ENCODE results near the gene CARHSP1. TPM values are rescaled to one million over a fixed set of nuclear protein-coding genes. Genes with fewer than 3 reads are reported as not detected.

The CARHSP1 gene
- total and polyA plus RNA-seq, 2 of the 8 experiments (the other 6 are each of a cell fraction or from before 2014, with no cell fraction given) = 292 to 300 TPM

DNA sequence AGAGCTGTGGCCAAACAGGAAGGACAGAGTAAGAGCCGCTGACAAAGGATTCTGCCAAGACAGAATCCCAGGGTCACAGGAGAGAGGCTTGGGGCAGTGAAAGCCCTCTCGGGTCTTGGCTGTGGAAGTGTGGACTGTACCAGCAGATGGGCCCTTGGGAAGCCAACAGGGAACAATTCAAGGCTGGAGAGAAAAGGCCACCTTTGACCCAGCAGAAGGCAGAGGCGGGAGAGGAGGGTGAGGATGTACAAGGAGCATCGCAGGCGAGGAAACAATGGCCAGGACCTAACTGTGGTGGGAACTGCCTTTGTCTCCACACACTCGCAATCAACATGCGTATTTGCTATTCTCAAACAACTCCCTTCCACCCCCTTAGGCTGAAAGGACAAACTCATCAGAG is 15.7 kb downstream of the CARHSP1 start:
- Histone ChIP-seq H3K23me2 (ENCODE audit: low read depth, low read length) (no peaks in the 10 kb centered on the region), H3K36me3 (ENCODE audit: control insufficient read depth in 2 of 4, insufficient read depth in 4 of 4, low read length in 3 of 4) (peaks cover 30 to 91% (median 40%) of the 10 kb centered on the region in 4 experiments), H4K5ac (ENCODE audit: insufficient read length, low read depth, low read length) (no peak overlapping the region), H4K20me1 (replicated peaks in 1 of 2; ENCODE audit: control insufficient read depth in 1 of 2, insufficient read depth in 2 of 2, low read length in 2 of 2) (peaks cover 18 to 28% of the 10 kb centered on the region in 2 experiments), H2AK5ac (ENCODE audit: low read depth, low read length) (no peak overlapping the region), H3K79me1 (ENCODE audit: low read depth, low read length) (peaks cover 7% of the 10 kb centered on the region), H2BK15ac (ENCODE audit: low read length) (no peak overlapping the region), H3K4ac (replicated peaks; ENCODE audit: insufficient read length, low read depth, low read length) (no peak overlapping the region), H3K4me3 (ENCODE audit: extremely low read depth in 1 of 4, insufficient read depth in 2 of 4, low read depth in 3 of 4, low read length in 4 of 4) (no peak overlapping the region), H2BK120ac (replicated peaks; ENCODE audit: low read depth, low read length) (no peak overlapping the region), H3K56ac (replicated peaks; ENCODE audit: insufficient read length, low read depth, low read length) (no peak overlapping the region), H3K23ac (ENCODE audit: insufficient read length) (no peak overlapping the region), H3K27ac (ENCODE audit: low read depth, low read length) (no peak overlapping the region), H3K27me3 (replicated peaks in 1 of 4; ENCODE audit: control insufficient read depth in 3 of 4, extremely low read depth in 1 of 4, insufficient read depth in 3 of 4, low read length in 3 of 4) (no peaks in the 10 kb centered on the region), H3K4me2 (ENCODE audit: insufficient read depth in 1 of 2, low read depth in 2 of 2, low read length in 2 of 2) (no peak overlapping the region), H4K91ac (replicated peaks; ENCODE audit: insufficient read length, low read length) (no peak overlapping the region), H3K4me1 (replicated peaks in 1 of 4; ENCODE audit: control insufficient read depth in 3 of 4, insufficient read depth in 4 of 4, low read length in 3 of 4) (peaks cover 0 to 22% (median 8%) of the 10 kb centered on the region in 4 experiments; a peak in 6 of 7 replicates), H2AFZ (ENCODE audit: low read length) (no peak overlapping the region), H3K9me3 (ENCODE audit: insufficient read depth in 2 of 2, low read depth in 1 of 2, low read length in 1 of 2) (no peaks in the 10 kb centered on the region), H3K79me2 (ENCODE audit: control insufficient read depth in 1 of 2, insufficient read depth in 2 of 2, low read length in 2 of 2) (peaks cover 0 to 5% of the 10 kb centered on the region in 2 experiments; a peak in 1 of 4 replicates), H2BK20ac (ENCODE audit: low read length) (no peak overlapping the region), H2BK5ac (ENCODE audit: low read depth, low read length) (0 out of 2 replicates have a peak overlapping the region, but pooled peaks have one; percentile 26), H4K8ac (ENCODE audit: extremely low read depth, insufficient read depth, low read length) (no peak overlapping the region), H3K14ac (ENCODE audit: insufficient read length) (no peak overlapping the region), H2BK12ac (ENCODE audit: low read depth, low read length) (no peak overlapping the region), H3K9ac (replicated peaks in 1 of 4; ENCODE audit: extremely low read depth in 1 of 4, low read depth in 3 of 4, low read length in 3 of 4) (peak overlapping the region in 1 of 4 experiments; percentile 10; a peak in 1 of 7 replicates), H3K18ac (ENCODE audit: extremely low read depth, low read length) (no peak overlapping the region)
- WGBS, 2 experiments (ENCODE audit: extremely low coverage in 1 of 2, insufficient coverage in 1 of 2, insufficient read length in 1 of 2, insufficient replicate concordance in 2 of 2, low coverage in 1 of 2, low lambda C conversion rate in 2 of 2, missing lambda C conversion rate in 1 of 2) = 86% methylated on average over 7 of the region's 7 CpGs; no CpG with 5 or more reads in 1 of the 2 experiments
- POLR2A ChIA-PET (ENCODE audit: partially characterized antibody) = interaction anchor here (1.4 to 24.4 kb wide), 4 partner anchors 15 to 37 kb away, joined by 3 to 456 read pairs (median 9); partner anchors contain the start of genes CARHSP1 and LITAFD
- TF ChIP-seq HDAC6 (IDR thresholded peaks at IDR 0.05; ENCODE audit: low read depth, low read length) = no peak
- peak in 1 of 2 experiments; percentile 9; a peak in 1 of 3 replicates for TF ChIP-seq POLR2A (IDR thresholded peaks at IDR 0.05; ENCODE audit: control extremely low read depth in 1 of 2, low read depth in 2 of 2, low read length in 2 of 2)
- TF ChIP-seq ZNF274 (IDR thresholded peaks at IDR 0.05; ENCODE audit: borderline replicate concordance, extremely low read depth, low read length) = no peak
- FAIRE-seq (no peak), DNase-seq (ENCODE audit: low read depth in 1 of 2, low spot score in 2 of 2) (no peak)
- CTCF ChIA-PET (ENCODE audit: partially characterized antibody) = interaction anchor here (0.6 to 8.8 kb wide), 6 partner anchors 14 to 52 kb away, joined by 3 to 90 read pairs (median 4); partner anchors contain the start of gene CARHSP1
